Neural cell (in vitro differentiated cells): ENCODE data around the gene HIPK2. TPM values are rescaled to one million over a fixed set of nuclear protein-coding genes. Genes with fewer than 3 reads are reported as not detected.

ENCODE experiments used
- H2AFZ ChIP-seq: fragments of 200-600, 300-800 bp; sonication (generic), shearing (Covaris generic); 2 replicates; pipeline ENCODE4 v1.6.0; 2014; ENCODE audit warnings: low read depth, mild to moderate bottlenecking, antibody characterized with exemption, low read length, moderate library complexity
- H3F3A ChIP-seq: fragments of 200-600 bp; shearing (Covaris generic); 2 replicates; pipeline ENCODE4 v1.6.1; 2016; ENCODE audit warnings: mild to moderate bottlenecking, moderate library complexity, mixed read lengths, antibody characterized with exemption, low read length; ENCODE audit not compliant: insufficient read depth, poor library complexity, severe bottlenecking
- H3K27ac ChIP-seq: fragments of 200-600, 300-800 bp; sonication (generic), shearing (Covaris generic); 2 replicates; pipeline ENCODE4 v1.5.1; 2014; ENCODE audit warnings: mild to moderate bottlenecking, low read length, moderate library complexity
- H3K27me3 ChIP-seq: fragments of 300-800, 200-600 bp; sonication (generic), shearing (Covaris generic); 2 replicates; pipeline ENCODE4 v1.6.0; 2014; ENCODE audit warnings: mild to moderate bottlenecking, low read depth, low read length, moderate library complexity; ENCODE audit not compliant: insufficient read depth
- H3K36me3 ChIP-seq: fragments of 300-800, 200-600 bp; sonication (generic), shearing (Covaris generic); 2 replicates; pipeline ENCODE4 v1.5.1; 2014; ENCODE audit warnings: mild to moderate bottlenecking, antibody characterized with exemption, low read length, moderate library complexity; ENCODE audit not compliant: insufficient read depth
- H3K4me2 ChIP-seq: fragments of 300-800, 200-600 bp; sonication (generic), shearing (Covaris generic); 2 replicates; pipeline ENCODE4 v1.6.0; 2014; ENCODE audit warnings: mild to moderate bottlenecking, low read length
- H3K4me3 ChIP-seq: fragments of 300-800, 200-600 bp; sonication (generic), shearing (Covaris generic); 2 replicates; pipeline ENCODE4 v1.5.1; 2014; ENCODE audit warnings: mild to moderate bottlenecking, low read length, moderate library complexity
- H3K79me2 ChIP-seq: fragments of 200-600 bp; shearing (Covaris generic); replicated peaks from 2 replicates; pipeline ENCODE4 v1.6.0; 2014; ENCODE audit warnings: mild to moderate bottlenecking, low read length, moderate library complexity; ENCODE audit not compliant: insufficient read depth
- H3K9ac ChIP-seq: fragments of 300-800, 200-600 bp; sonication (generic), shearing (Covaris generic); 2 replicates; pipeline ENCODE4 v1.6.1; 2016; ENCODE audit warnings: mild to moderate bottlenecking, low read length, mixed read lengths
- H3K9me2 ChIP-seq: fragments of 200-600 bp; shearing (Covaris generic); 2 replicates; pipeline ENCODE4 v1.6.1; 2016; ENCODE audit warnings: mild to moderate bottlenecking, low read length, mixed read lengths; ENCODE audit not compliant: insufficient read depth
- H3K9me3 ChIP-seq: fragments of 200-600, 300-800 bp; sonication (generic), shearing (Covaris generic); 2 replicates; pipeline ENCODE4 v1.6.1; 2016; ENCODE audit warnings: mild to moderate bottlenecking, mixed run types, low read length, moderate library complexity, mixed read lengths
- H4K20me1 ChIP-seq: fragments of 200-600 bp; shearing (Covaris generic); 2 replicates; pipeline ENCODE4 v1.6.1; 2016; ENCODE audit warnings: mild to moderate bottlenecking, mixed run types; ENCODE audit not compliant: insufficient read depth
- CTCF ChIP-seq: fragments of 450-650 bp; IDR thresholded peaks from 2 replicates; pipeline ENCODE4 v1.5.1; 2014; ENCODE audit warnings: antibody characterized with exemption, mild to moderate bottlenecking, moderate library complexity; ENCODE audit not compliant: poor library complexity, severe bottlenecking
- EP300 ChIP-seq: fragments of 450-650 bp; conservative IDR thresholded peaks from 2 replicates; pipeline ENCODE4 v1.6.1; 2014; ENCODE audit warnings: antibody characterized with exemption, mild to moderate bottlenecking, moderate library complexity; ENCODE audit not compliant: poor library complexity, severe bottlenecking
- EZH2 ChIP-seq: fragments of 200-600, 300-800 bp; shearing (Covaris generic), sonication (generic); IDR thresholded peaks from 2 replicates; pipeline ENCODE4 v1.6.1; 2014; ENCODE audit warnings: antibody characterized with exemption, low read length, borderline replicate concordance, mild to moderate bottlenecking; ENCODE audit not compliant: insufficient read depth, poor library complexity, severe bottlenecking
- MXI1 ChIP-seq: fragments of 450-650 bp; conservative IDR thresholded peaks from 2 replicates; pipeline ENCODE4 v1.6.1; 2014; ENCODE audit warnings: antibody characterized with exemption, mild to moderate bottlenecking; ENCODE audit not compliant: poor library complexity, severe bottlenecking
- POLR2AphosphoS5 ChIP-seq: IDR thresholded peaks from 2 replicates; pipeline ENCODE4 v1.6.1; 2012
- RAD21 ChIP-seq: fragments of 450-650 bp; conservative IDR thresholded peaks from 2 replicates; pipeline ENCODE4 v1.6.1; 2014; ENCODE audit warnings: antibody characterized with exemption, mild to moderate bottlenecking, moderate library complexity
- SMC3 ChIP-seq: fragments of 450-650 bp; conservative IDR thresholded peaks from 2 replicates; pipeline ENCODE4 v1.6.1; 2014; ENCODE audit warnings: antibody characterized with exemption, mild to moderate bottlenecking, moderate library complexity; ENCODE audit not compliant: poor library complexity
- TAF1 ChIP-seq: IDR thresholded peaks from 2 replicates; pipeline ENCODE4 v1.6.1; 2012; ENCODE audit warnings: low read depth
- polyA plus RNA-seq: library from polyadenylated mRNA; depleted of rRNA; stranded (reverse); fragments of >200 nt; gene quantifications from 2 replicates; pipeline ENCODE4 v1.2.3, GENCODE V29; 2014
- TF ChIP-seq, protein P1 (sequence below): IDR thresholded peaks from 2 replicates; pipeline ENCODE4 v1.6.1; 2012; ENCODE audit warnings: borderline replicate concordance

HIPK2 gene
- polyA plus RNA-seq, 1 donor from 2014 or later: 8.5 TPM

DNA sequence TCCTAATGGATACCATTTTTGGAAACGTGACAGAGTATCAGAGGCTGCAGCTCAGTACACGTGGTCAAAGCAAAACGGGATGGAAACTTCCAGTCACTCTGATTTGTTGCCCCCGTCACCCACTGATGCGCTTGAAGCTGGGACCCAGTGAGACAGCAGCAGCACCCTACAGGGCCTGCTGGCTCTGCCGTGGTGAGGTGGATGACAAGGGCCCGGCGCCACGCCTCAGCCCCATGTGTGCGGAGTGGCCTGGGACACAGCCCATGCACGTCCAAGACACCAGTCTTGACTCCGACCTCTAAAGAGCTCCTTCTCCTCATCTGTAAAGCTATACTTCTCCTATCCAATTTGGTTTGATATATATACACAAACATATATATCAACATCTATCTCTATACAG is 215.3 kb downstream of the HIPK2 start:
- Histone ChIP-seq H4K20me1 (no peaks in the 10 kb centered on the region), H3K9me2 (no peaks in the 10 kb centered on the region), H3K4me2 (no peak overlapping the region), H3F3A (no peaks in the 10 kb centered on the region), H3K79me2 (no peaks in the 10 kb centered on the region), H2AFZ (no peak overlapping the region), H3K9me3 (no peaks in the 10 kb centered on the region), H3K27me3 (no peaks in the 10 kb centered on the region), H3K27ac (no peak overlapping the region), H3K4me3 (no peak overlapping the region), H3K36me3 (peaks cover 6% of the 10 kb centered on the region), H3K9ac (no peak overlapping the region)
- TF ChIP-seq TAF1: no peak
- TF ChIP-seq MXI1: no peak
- no peak for TF ChIP-seq EP300
- TF ChIP-seq SMC3: no peak
- no peak for TF ChIP-seq EZH2
- no peak for TF ChIP-seq CTCF

- no peaks in the 10 kb centered on the region for H3K27me3 ChIP-seq
- no peaks in the 10 kb centered on the region for H3K79me2 ChIP-seq
- peaks cover 6% of the 10 kb centered on the region for H3K36me3 ChIP-seq
- no peak for TF ChIP-seq EP300
- TF ChIP-seq TAF1: no peak
- TF ChIP-seq RAD21: no peak
- no peak for TF ChIP-seq SMC3
- TF ChIP-seq POLR2AphosphoS5: no peak
- no peak overlapping the region for H2AFZ ChIP-seq
- H3K27ac ChIP-seq: no peak overlapping the region
- H4K20me1 ChIP-seq: no peaks in the 10 kb centered on the region
- no peaks in the 10 kb centered on the region for H3F3A ChIP-seq
- H3K9me3 ChIP-seq: no peaks in the 10 kb centered on the region
- H3K9me2 ChIP-seq: no peaks in the 10 kb centered on the region
- H3K4me3 ChIP-seq: no peak overlapping the region
- no peak overlapping the region for H3K9ac ChIP-seq
- no peak overlapping the region for H3K4me2 ChIP-seq
Measured at GRCh38 chr7:139560678-139561077, 217.1 kb downstream of the HIPK2 start.

GRCh38 chr7:139560199-139560598 is 217.6 kb downstream of the HIPK2 start:
- Histone ChIP-seq H3K4me2 (no peak overlapping the region), H3K4me3 (no peak overlapping the region), H2AFZ (no peak overlapping the region), H3K9me2 (no peaks in the 10 kb centered on the region), H3K27me3 (no peaks in the 10 kb centered on the region), H4K20me1 (no peaks in the 10 kb centered on the region), H3K9ac (no peak overlapping the region), H3F3A (no peaks in the 10 kb centered on the region), H3K9me3 (no peaks in the 10 kb centered on the region), H3K79me2 (no peaks in the 10 kb centered on the region), H3K27ac (no peak overlapping the region), H3K36me3 (peaks cover 6% of the 10 kb centered on the region)
- TF ChIP-seq, protein P1, sequence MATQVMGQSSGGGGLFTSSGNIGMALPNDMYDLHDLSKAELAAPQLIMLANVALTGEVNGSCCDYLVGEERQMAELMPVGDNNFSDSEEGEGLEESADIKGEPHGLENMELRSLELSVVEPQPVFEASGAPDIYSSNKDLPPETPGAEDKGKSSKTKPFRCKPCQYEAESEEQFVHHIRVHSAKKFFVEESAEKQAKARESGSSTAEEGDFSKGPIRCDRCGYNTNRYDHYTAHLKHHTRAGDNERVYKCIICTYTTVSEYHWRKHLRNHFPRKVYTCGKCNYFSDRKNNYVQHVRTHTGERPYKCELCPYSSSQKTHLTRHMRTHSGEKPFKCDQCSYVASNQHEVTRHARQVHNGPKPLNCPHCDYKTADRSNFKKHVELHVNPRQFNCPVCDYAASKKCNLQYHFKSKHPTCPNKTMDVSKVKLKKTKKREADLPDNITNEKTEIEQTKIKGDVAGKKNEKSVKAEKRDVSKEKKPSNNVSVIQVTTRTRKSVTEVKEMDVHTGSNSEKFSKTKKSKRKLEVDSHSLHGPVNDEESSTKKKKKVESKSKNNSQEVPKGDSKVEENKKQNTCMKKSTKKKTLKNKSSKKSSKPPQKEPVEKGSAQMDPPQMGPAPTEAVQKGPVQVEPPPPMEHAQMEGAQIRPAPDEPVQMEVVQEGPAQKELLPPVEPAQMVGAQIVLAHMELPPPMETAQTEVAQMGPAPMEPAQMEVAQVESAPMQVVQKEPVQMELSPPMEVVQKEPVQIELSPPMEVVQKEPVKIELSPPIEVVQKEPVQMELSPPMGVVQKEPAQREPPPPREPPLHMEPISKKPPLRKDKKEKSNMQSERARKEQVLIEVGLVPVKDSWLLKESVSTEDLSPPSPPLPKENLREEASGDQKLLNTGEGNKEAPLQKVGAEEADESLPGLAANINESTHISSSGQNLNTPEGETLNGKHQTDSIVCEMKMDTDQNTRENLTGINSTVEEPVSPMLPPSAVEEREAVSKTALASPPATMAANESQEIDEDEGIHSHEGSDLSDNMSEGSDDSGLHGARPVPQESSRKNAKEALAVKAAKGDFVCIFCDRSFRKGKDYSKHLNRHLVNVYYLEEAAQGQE: no peak
- TF ChIP-seq SMC3 (no peak), RAD21 (no peak), MXI1 (no peak), EP300 (no peak), CTCF (no peak), POLR2AphosphoS5 (no peak), TAF1 (no peak), EZH2 (no peak)
